Kidney epithelial cell (primary cell): ENCODE results near the gene NFYC. TPM values are rescaled to one million over a fixed set of nuclear protein-coding genes. Genes with fewer than 3 reads are reported as not detected.

Experiments
- DNase-seq: peaks from one replicate; pipeline ENCODE4 v3.0.0-alpha.2; 2010; ENCODE audit warnings: low read depth
- H3K27me3 ChIP-seq: 2 replicates; pipeline ENCODE4 v1.6.0; 2011; ENCODE audit warnings: low read length; ENCODE audit not compliant: control insufficient read depth, insufficient read depth
- H3K36me3 ChIP-seq: 2 replicates; pipeline ENCODE4 v1.5.1; 2011; ENCODE audit warnings: low read length; ENCODE audit not compliant: control insufficient read depth, insufficient read depth
- H3K4me3 ChIP-seq: 2 replicates; pipeline ENCODE4 v1.5.1; 2011; ENCODE audit warnings: low read depth, mild to moderate bottlenecking, control low read depth, low read length
- CTCF ChIP-seq: IDR thresholded peaks from 2 replicates; pipeline ENCODE4 v1.5.1; 2011; ENCODE audit warnings: mild to moderate bottlenecking, moderate library complexity, low read length, control low read depth, inconsistent platforms; ENCODE audit not compliant: insufficient read depth, poor library complexity, severe bottlenecking
- total RNA-seq: library from RNA; depleted of rRNA; stranded (reverse); fragments of >200 nt; gene quantifications from 2 replicates; pipeline ENCODE4 v1.2.3, GENCODE V29; 2015

The NFYC gene
- total RNA-seq, 1 donor from 2014 or later = 44.4 TPM

DNA sequence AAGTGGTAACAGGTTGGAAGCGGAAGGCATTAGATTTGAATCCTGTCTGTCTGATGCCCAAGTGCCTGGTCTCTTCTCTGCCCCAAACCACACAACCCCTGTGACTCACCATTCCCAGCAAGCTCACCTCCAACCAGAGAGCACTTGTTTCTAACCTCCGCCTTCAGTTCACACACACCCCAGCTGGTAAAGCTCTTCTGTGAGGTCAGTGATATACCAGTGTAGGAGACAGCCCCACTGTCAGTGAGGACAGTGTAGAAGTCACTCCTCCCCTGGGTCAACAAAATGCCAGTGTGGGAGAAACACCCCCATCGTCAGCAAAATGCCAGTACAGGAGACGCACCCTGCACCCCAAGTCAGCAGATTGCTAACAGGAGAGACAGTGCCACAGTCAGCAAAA lies 28.6 kb upstream of the NFYC start:
- no peaks in the 10 kb centered on the region for H3K36me3 ChIP-seq
- H3K27me3 ChIP-seq = peaks cover 6% of the 10 kb centered on the region
- peak; percentile 21 for DNase-seq
- H3K4me3 ChIP-seq = no peak overlapping the region
- no peak for TF ChIP-seq CTCF

DNA sequence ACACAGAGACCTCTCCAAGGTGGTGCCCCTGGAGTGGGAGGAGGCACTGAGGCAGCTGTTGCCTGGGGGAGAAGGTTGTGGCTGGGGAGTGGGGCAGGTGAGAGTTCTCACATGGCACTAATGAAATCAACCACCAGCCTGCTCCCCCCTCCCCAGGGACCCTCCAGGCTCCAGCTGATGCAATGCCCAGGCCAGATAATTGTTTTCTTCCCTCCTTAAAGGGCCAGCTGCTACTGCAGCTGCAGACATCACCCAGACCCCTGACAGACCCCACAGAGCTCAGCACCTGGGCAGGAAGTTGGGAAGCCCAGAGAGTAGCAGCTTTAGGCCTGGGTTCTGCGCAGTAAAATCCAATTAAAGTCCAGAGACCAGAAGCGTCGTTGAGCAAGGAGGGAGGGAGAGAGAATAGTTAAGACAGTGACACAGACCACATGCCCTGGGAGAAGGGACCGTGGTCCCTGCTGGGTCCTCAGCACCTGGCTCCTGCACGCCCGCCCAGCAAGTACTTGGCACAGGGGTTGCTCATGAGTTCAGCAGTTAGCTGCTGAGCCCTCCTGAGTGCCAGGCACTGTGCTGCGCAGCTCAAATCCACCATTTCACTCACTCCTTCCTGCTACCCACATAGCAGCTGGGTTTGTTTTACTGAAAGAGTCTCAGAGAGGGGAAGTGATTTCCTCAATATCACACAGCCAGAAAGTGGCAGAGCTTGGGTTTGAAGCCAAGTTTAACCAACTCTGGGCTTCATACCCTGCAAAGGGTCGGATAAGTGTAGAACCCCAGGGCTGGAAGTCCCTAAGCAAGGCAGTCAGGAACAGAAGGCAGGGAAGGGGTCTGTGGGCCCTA lies 28.0 kb upstream of the NFYC start:
- DNase-seq = no peak
- no peaks in the 10 kb centered on the region for H3K36me3 ChIP-seq
- H3K4me3 ChIP-seq = no peak overlapping the region
- TF ChIP-seq CTCF = no peak
- peaks cover 6% of the 10 kb centered on the region for H3K27me3 ChIP-seq

DNA sequence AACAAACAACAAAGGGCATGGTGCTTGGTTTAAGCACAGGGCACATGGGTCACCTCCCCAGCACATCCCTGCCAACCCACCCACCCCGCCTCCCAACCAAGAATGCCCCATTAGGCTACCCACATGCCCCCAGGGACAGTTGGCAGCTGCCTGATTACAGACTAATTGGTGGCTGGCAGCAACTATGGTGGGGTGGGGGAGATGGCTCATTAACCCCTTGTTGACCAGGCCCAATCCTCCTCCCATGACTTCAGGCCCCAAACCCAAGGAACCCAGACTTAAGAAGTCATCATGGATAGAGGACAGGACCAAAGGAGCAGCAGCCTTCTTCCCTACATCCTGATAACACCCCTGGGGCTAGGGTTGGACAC lies 27.4 kb upstream of the NFYC start:
- no peak for DNase-seq
- Histone ChIP-seq H3K4me3 (no peak overlapping the region), H3K36me3 (no peaks in the 10 kb centered on the region), H3K27me3 (peaks cover 6% of the 10 kb centered on the region)
- no peak for TF ChIP-seq CTCF

DNA sequence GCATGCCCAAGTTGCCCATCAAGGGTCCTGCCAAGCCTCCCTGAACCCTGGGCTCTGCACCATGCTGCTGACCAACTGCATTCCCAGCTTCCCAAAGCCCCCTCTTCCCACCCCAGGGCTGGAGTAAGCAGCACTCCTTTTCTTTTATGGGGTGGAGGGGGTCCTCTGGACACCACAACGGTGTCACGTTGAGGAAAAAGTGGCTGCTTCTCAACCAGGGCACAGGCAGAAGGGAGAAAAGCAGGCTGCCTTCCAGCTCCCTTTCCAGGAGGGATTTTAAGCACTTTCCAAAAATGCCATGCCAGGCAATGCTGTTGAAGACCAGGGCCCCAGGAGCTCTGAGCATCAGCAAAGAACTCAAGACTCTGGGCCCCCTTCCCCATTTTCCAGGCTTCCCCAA lies 26.7 kb upstream of the NFYC start:
- peak overlapping the region; percentile 44 for H3K4me3 ChIP-seq
- peaks cover 5% of the 10 kb centered on the region for H3K27me3 ChIP-seq
- DNase-seq = no peak
- H3K36me3 ChIP-seq = no peaks in the 10 kb centered on the region
- TF ChIP-seq CTCF = no peak

GRCh38 chr1:40665335-40666171 lies 26.0 kb upstream of the NFYC start, which contains the start of gene RIMS3:
Gene RIMS3 (minus strand): TSS chr1:40665682. CDS start chr1:40641925, 23,757 bp downstream.
- no peak for DNase-seq
- Histone ChIP-seq H3K4me3 (peak within 1 kb of the TSS; percentile 44), H3K27me3 (peaks cover 3% of the 10 kb centered on the region), H3K36me3 (no peaks in the 10 kb centered on the region)
- no peak for TF ChIP-seq CTCF
